B cell (primary cell): ENCODE data around the gene UBAC2. TPM values are rescaled to one million over a fixed set of nuclear protein-coding genes. Genes with fewer than 3 reads are reported as not detected.

ENCODE experiments used
- ATAC-seq: fragments of 200-7000 bp; cut with Tn5 transposase; one replicate; pipeline ENCODE4 v1.10.0; 2021; ENCODE audit warnings: low read depth, mild to moderate bottlenecking, moderate number of reproducible peaks, moderate library complexity
- CTCF ChIA-PET: fragments of 350-600 bp; sonication (Branson Sonifier 250); formaldehyde crosslinking; loops from one replicate; lab custom pipeline; 2021; ENCODE audit warnings: antibody characterized with exemption, inconsistent platforms; lab: Charles Lee
- POLR2A ChIA-PET: fragments of 350-600 bp; sonication (Branson Sonifier 250); formaldehyde crosslinking; loops from one replicate; lab custom pipeline; 2021; ENCODE audit warnings: antibody characterized with exemption; lab: Charles Lee
- DNase-seq: peaks from one replicate; pipeline ENCODE4 v3.0.0; 2013
- H2AFZ ChIP-seq: 2 replicates; pipeline ENCODE4 v1.6.1; 2012; ENCODE audit warnings: mild to moderate bottlenecking, low read depth, low read length; ENCODE audit not compliant: insufficient read depth, poor library complexity, severe bottlenecking
- H3K27ac ChIP-seq, 2 donors: 1 replicate in 1 of 2; 2 replicates in 1 of 2; pipeline ENCODE4 v1.5.1; 2012 to 2013; ENCODE audit warnings: low read length in 2 of 2, mild to moderate bottlenecking in 2 of 2, moderate library complexity in 1 of 2
- H3K27me3 ChIP-seq, 4 experiments: fragments of 200-600 bp in 1 of 4; sonication (generic) in 1 of 4; replicated peaks in 1 of 4; 1 replicate in 2 of 4; 2 replicates in 2 of 4; pipeline versions ENCODE4 v1.6.1 to v1.7.0; 2013 to 2016; ENCODE audit warnings: low read length in 3 of 4, mild to moderate bottlenecking in 2 of 4, mixed read lengths in 1 of 4, moderate library complexity in 1 of 4; ENCODE audit not compliant: insufficient read depth in 4 of 4, control insufficient read depth in 3 of 4; ENCODE audit errors: control extremely low read depth in 1 of 4
- H3K36me3 ChIP-seq, 2 experiments: replicated peaks in 1 of 2; 1 replicate in 1 of 2; 2 replicates in 1 of 2; pipeline versions ENCODE4 v1.6.1 to v1.7.1; 2013; ENCODE audit warnings: low read length in 1 of 2; ENCODE audit not compliant: insufficient read depth in 2 of 2, control insufficient read depth in 1 of 2; ENCODE audit errors: control extremely low read depth in 1 of 2, extremely low read depth in 1 of 2
- H3K4me1 ChIP-seq, 2 donors: fragments of 200-600 bp in 1 of 2; sonication (generic) in 1 of 2; 1 replicate in 1 of 2; 2 replicates in 1 of 2; pipeline versions ENCODE4 v1.5.1 to v1.6.1; 2013 to 2017; ENCODE audit warnings: low read length in 2 of 2; ENCODE audit not compliant: control insufficient read depth in 2 of 2, insufficient read depth in 2 of 2
- H3K4me2 ChIP-seq: replicated peaks from 2 replicates; pipeline ENCODE3; 2012; ENCODE audit warnings: mild to moderate bottlenecking, low read depth, low read length; ENCODE audit not compliant: poor library complexity, severe bottlenecking
- H3K4me3 ChIP-seq, 5 experiments: fragments of 200-600 bp in 1 of 5; sonication (generic) in 1 of 5; 1 replicate in 3 of 5; 2 replicates in 2 of 5; pipeline versions ENCODE4 v1.5.1 to v1.7.0; 2011 to 2016; ENCODE audit warnings: low read length in 4 of 5, mild to moderate bottlenecking in 4 of 5, low read depth in 2 of 5, control low read depth in 1 of 5, moderate library complexity in 1 of 5; ENCODE audit not compliant: insufficient read depth in 1 of 5; ENCODE audit errors: control extremely low read depth in 1 of 5, extremely low read depth in 1 of 5
- H3K79me2 ChIP-seq: fragments of 200-600 bp; sonication (generic); one replicate; pipeline ENCODE4 v1.6.0; 2016; ENCODE audit warnings: low read length; ENCODE audit not compliant: control insufficient read depth, insufficient read depth
- H3K9ac ChIP-seq: fragments of 200-600 bp; sonication (generic); 2 replicates; pipeline ENCODE4 v1.6.1; 2017; ENCODE audit warnings: mild to moderate bottlenecking, low read length, moderate library complexity
- H3K9me3 ChIP-seq, 3 donors: one replicate each; pipeline versions ENCODE4 v1.6.1 to v1.7.1; 2013; ENCODE audit warnings: low read length in 2 of 3; ENCODE audit not compliant: control insufficient read depth in 2 of 3, insufficient read depth in 1 of 3; ENCODE audit errors: control extremely low read depth in 1 of 3
- H4K20me1 ChIP-seq: 2 replicates; pipeline ENCODE4 v1.6.0; 2012; ENCODE audit warnings: mild to moderate bottlenecking, low read length; ENCODE audit not compliant: insufficient read depth, control insufficient read depth, poor library complexity, severe bottlenecking
- H3K27ac Mint-ChIP-seq: one replicate; pipeline ENCODE4 v1.8.0; 2021; ENCODE audit warnings: mixed read lengths
- H3K27me3 Mint-ChIP-seq: one replicate; pipeline ENCODE4 v1.8.0; 2021; ENCODE audit warnings: mixed read lengths
- H3K4me1 Mint-ChIP-seq: one replicate; pipeline ENCODE4 v1.8.0; 2021; ENCODE audit warnings: mixed read lengths
- H3K4me3 Mint-ChIP-seq: one replicate; pipeline ENCODE4 v1.8.0; 2021; ENCODE audit warnings: mixed read lengths
- H3K9me3 Mint-ChIP-seq: one replicate; pipeline ENCODE4 v1.8.0; 2022; ENCODE audit warnings: mixed read lengths; ENCODE audit not compliant: insufficient read depth
- CTCF ChIP-seq: fragments of 200-600 bp; IDR thresholded peaks from one replicate; pipeline ENCODE4 v1.8.0; 2022; ENCODE audit warnings: antibody characterized with exemption, mild to moderate bottlenecking
- EZH2 ChIP-seq: IDR thresholded peaks from 2 replicates; pipeline ENCODE4 v1.6.1; 2012; ENCODE audit warnings: borderline replicate concordance, low read depth, mild to moderate bottlenecking, moderate library complexity, low read length; ENCODE audit not compliant: insufficient read depth, poor library complexity, severe bottlenecking
- WGBS: methylation state at CpG from one replicate; pipeline ENCODE4 v1.1.5; 2013; ENCODE audit warnings: missing lambda C conversion rate; ENCODE audit not compliant: insufficient coverage; 5-methylcytosine and 5-hydroxymethylcytosine counted together
- intact Hi-C: fragments of 100-400 bp; cut with micrococcal nuclease; formaldehyde crosslinking; loops from one replicate; pipeline ENCODE4 v1.10.0; 2022
- polyA plus RNA-seq: library from polyadenylated mRNA; depleted of rRNA; stranded (reverse); fragments of >200 nt; gene quantifications from 2 replicates; pipeline ENCODE4 v1.2.3, GENCODE V29; 2012
- total RNA-seq, 2 donors: library from RNA; stranded (reverse); fragments of 120-200 nt in 1 of 2; gene quantifications; 1 replicate in 1 of 2; 2 replicates in 1 of 2; pipeline versions ENCODE4 v1.2.3 to v1.2.4, GENCODE V29; 2013 to 2022

UBAC2 gene
- total and polyA plus RNA-seq, 2 donors (not counting 1 experiment from before 2014, with no cell fraction given) = 56.3 to 60.8 TPM

GRCh38 chr13:99321709-99322108, 121.1 kb downstream of the UBAC2 start:
- Histone ChIP-seq H3K79me2 (peaks cover 28% of the 10 kb centered on the region), H3K27ac (peak overlapping the region in 1 of 2 donors; percentile 73), H3K4me3 (no peak overlapping the region), H4K20me1 (no peaks in the 10 kb centered on the region), H3K27me3 (no peaks in the 10 kb centered on the region), H3K4me2 (peak overlapping the region; percentile 41), H2AFZ (no peak overlapping the region), H3K36me3 (peaks cover 5 to 17% of the 10 kb centered on the region in 2 experiments), H3K9ac (no peak overlapping the region), H3K9me3 (no peaks in the 10 kb centered on the region), H3K4me1 (peaks cover 42 to 46% of the 10 kb centered on the region in 2 donors)
- H3K27ac Mint-ChIP-seq = no peak overlapping the region
- no peak for TF ChIP-seq CTCF
- H3K9me3 Mint-ChIP-seq = no peaks in the 10 kb centered on the region
- H3K4me3 Mint-ChIP-seq = peak overlapping the region; percentile 77
- ChIA-PET CTCF (interaction anchor here (1.0 to 5.4 kb wide), 14 partner anchors 9 to 115 kb away, joined by 3 to 28 read pairs (median 4); no protein-coding TSS in a partner anchor), POLR2A (interaction anchor here (1.7 kb wide), 1 partner anchor 54 kb away, joined by 8 read pairs; no protein-coding TSS in a partner anchor)
- no peak for DNase-seq
- H3K27me3 Mint-ChIP-seq = no peaks in the 10 kb centered on the region
- ATAC-seq = no peak
- intact Hi-C loops = loop anchor here (1.0 to 5.0 kb wide), 4 partner anchors 14 to 53 kb away; partner anchors contain the start of gene GPR183
- peaks cover 51% of the 10 kb centered on the region for H3K4me1 Mint-ChIP-seq

DNA sequence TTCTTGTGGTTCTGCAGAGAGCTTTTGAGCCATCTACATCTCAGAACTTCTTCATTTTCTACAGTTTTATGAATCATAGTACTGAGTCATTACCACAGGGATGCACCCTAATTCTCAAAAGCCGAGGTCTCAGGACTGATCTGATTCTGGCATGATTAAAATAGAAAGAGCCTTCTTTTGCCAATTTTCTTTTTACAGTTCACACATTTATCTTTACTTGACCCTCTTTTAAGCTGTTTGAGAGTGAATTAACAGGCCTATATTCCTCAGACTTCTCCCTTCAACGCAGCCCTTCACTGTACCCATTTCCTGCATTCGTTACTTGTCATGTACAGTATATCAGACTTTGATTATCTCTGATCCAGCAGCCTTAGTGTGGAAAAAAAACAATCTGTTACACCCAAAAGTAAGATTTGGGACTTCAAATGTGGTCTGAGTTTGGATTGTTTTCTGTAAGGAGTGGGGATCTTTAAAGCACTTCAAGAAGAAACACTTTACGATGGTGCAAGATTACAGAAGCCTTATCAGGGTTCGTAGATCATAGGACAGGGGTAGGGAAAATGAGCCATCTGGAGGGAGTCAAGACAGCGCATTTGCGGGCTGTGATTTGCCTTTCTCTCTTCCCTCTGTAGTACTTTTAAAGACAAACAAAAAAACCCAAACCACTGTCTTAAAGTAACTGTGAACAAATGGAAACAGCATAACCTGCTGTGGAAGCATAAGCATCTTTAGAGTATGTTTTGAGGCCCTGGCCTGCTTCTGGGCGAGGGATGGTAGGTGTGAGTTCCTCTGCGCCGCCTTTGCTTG, 121.8 kb downstream of the UBAC2 start:
- Mint-ChIP-seq H3K4me3 (peak overlapping the region; percentile 77), H3K27ac (peak overlapping the region; percentile 91), H3K9me3 (no peaks in the 10 kb centered on the region), H3K27me3 (no peaks in the 10 kb centered on the region), H3K4me1 (peaks cover 58% of the 10 kb centered on the region)
- no peak for TF ChIP-seq CTCF
- no peak for TF ChIP-seq EZH2
- intact Hi-C loops = loop anchor here (1.0 to 5.0 kb wide), 3 partner anchors 13 to 52 kb away; no protein-coding TSS in a partner anchor
- no peaks in the 10 kb centered on the region for H3K9me3 ChIP-seq
- WGBS = 44% methylated on average over 1 of the region's 10 CpGs
- peak overlapping the region; percentile 41 for H3K4me2 ChIP-seq
- DNase-seq (peak; percentile 46), ATAC-seq (peak; percentile 78)
- H3K27ac ChIP-seq = peak overlapping the region; percentile 56 to 73
- H3K27me3 ChIP-seq = no peaks in the 10 kb centered on the region
- peaks cover 43 to 49% of the 10 kb centered on the region in 2 donors for H3K4me1 ChIP-seq
- H4K20me1 ChIP-seq = no peaks in the 10 kb centered on the region
- H3K4me3 ChIP-seq = no peak overlapping the region
- peak overlapping the region; percentile 37 for H3K9ac ChIP-seq
- peaks cover 30% of the 10 kb centered on the region for H3K79me2 ChIP-seq
- CTCF ChIA-PET = interaction anchor here (0.6 to 5.4 kb wide), 14 partner anchors 8 to 114 kb away, joined by 3 to 28 read pairs (median 4); no protein-coding TSS in a partner anchor
- H3K36me3 ChIP-seq = peaks cover 8 to 14% of the 10 kb centered on the region in 2 experiments
- POLR2A ChIA-PET = interaction anchor here (1.7 kb wide), 1 partner anchor 53 kb away, joined by 8 read pairs; no protein-coding TSS in a partner anchor
- no peak overlapping the region for H2AFZ ChIP-seq
